Heart left ventricle (tissue), 13 donors: ENCODE data around the gene CCDC88B.

ENCODE experiments used
- CTCF ChIP-seq, 12 donors: fragments of 200-600 bp; sonication (generic) in 4 of 12; IDR thresholded peaks; one replicate each; pipeline versions ENCODE4 v1.5.0 to v1.8.0; 2018 to 2022; ENCODE audit warnings: antibody characterized with exemption in 12 of 12, mild to moderate bottlenecking in 5 of 12
- POLR2A ChIP-seq, 2 donors: fragments of 450-650 bp; IDR thresholded peaks; one replicate each; pipeline ENCODE4 v1.6.1; 2017; ENCODE audit warnings: antibody characterized with exemption in 2 of 2, mild to moderate bottlenecking in 2 of 2, moderate library complexity in 2 of 2
- donor health status: ischemic (EF 13 %, LVEDD 7.1; RV severe dilation, severe dysfunction).
- donor health status: DM: no; HTN: yes; CAD: no.
- donor health status: DM: no; HTN: no; CAD: no.
- donor health status: ischemic (EF 25% LVEDD 6.9; RV normal size, moderate dysfunction).
- donor health status: ischemic (EF 25% LVEDD 5.7; RV mildly dilated, moderate dysfunction).
- donor health status: ischemic (EF 35%, LVEDD 5.7; RV mildly dilated, moderate dysfunction).
- donor health status: nonischemic (EF 11% LVEDD 7.7; RV severe dilation, severe dysfunction).
- donor health status: DM: yes; HTN: yes; CAD: no.
- donor health status: PGD.
- donor health status: ischemic (EF 29% LVEDD 5.4; RV normal size, mild dysfunction).
- donor health status: nonischemic (EF 23%, LVEDD 6.1; RV moderate dilation, normal function).

- TF ChIP-seq CTCF (IDR thresholded peaks at IDR 0.05): no peak
- peak; percentile 69 to 74 for TF ChIP-seq POLR2A (IDR thresholded peaks at IDR 0.05)
Measured at GRCh38 chr11:64305075-64305690, 34.8 kb upstream of the CCDC88B start, which contains the start of gene ESRRA.
